Posterior cingulate gyrus (tissue), 11 donors: ENCODE results near the gene SARS2.
"Not testable (repeated sequence)": the region's sequence is repeated elsewhere in the genome, so short reads cannot be mapped to it uniquely, and the experiment has no call there.

Source experiments
- DNase-seq, 10 donors: peaks; one replicate each; pipeline versions ENCODE4 v3.0.0 to v3.0.0-alpha.2; 2020 to 2021; ENCODE audit warnings: mixed read lengths in 3 of 10
- intact Hi-C: fragments of 100-400 bp; cut with DNase I; formaldehyde crosslinking; loops from one replicate; pipeline ENCODE4 v1.15.1; 2023

The SARS2 gene

GRCh38 chr19:38900202-38900629 is 30.3 kb downstream of the SARS2 start:
- intact Hi-C loops: no loop called here
- DNase-seq: no peak

- intact Hi-C loops: loop anchor here (1.0 to 2.0 kb wide), 2 partner anchors 31 to 47 kb away; partner anchors contain the start of genes MRPS12 and SARS2
- DNase-seq: peak; percentile 99 to 100 (median 100)
Observed at GRCh38 chr19:38899447-38900201, 30.9 kb downstream of the SARS2 start, which contains the start of the genes NFKBIB and SIRT2. TSS of gene NFKBIB (plus strand) at chr19:38899969. CDS start at chr19:38900033, 64 bp downstream. TSS of gene SIRT2 (minus strand) at chr19:38899618. CDS start at chr19:38899521, 97 bp downstream.

- no peak for DNase-seq
- intact Hi-C loops: loop anchor here (1.0 to 2.0 kb wide), 2 partner anchors 32 to 47 kb away; partner anchors contain the start of genes MRPS12 and SARS2
Observed at GRCh38 chr19:38898788-38899446, 31.6 kb downstream of the SARS2 start.

- intact Hi-C loops: no loop called here
- no peak for DNase-seq
Observed at GRCh38 chr19:38894968-38895367, 35.6 kb downstream of the SARS2 start.

GRCh38 chr19:38893341-38893771 is 37.2 kb downstream of the SARS2 start:
- peak in 1 of 10 donors; percentile 58 for DNase-seq
- intact Hi-C loops: no loop called here

GRCh38 chr19:38892841-38893240 is 37.7 kb downstream of the SARS2 start:
- DNase-seq: peak in 1 of 10 donors; percentile 8
- intact Hi-C loops: no loop called here

GRCh38 chr19:38891771-38892170 is 38.8 kb downstream of the SARS2 start:
- intact Hi-C loops: no loop called here
- DNase-seq: peak in 8 of 10 donors; percentile 22 to 92 (median 50)

- intact Hi-C loops: no loop called here
- peak in 1 of 10 donors; percentile 35 for DNase-seq
Observed at GRCh38 chr19:38890686-38891085, 39.9 kb downstream of the SARS2 start.

GRCh38 chr19:38889803-38890202 is 40.8 kb downstream of the SARS2 start:
- peak in 1 of 10 donors; percentile 20 for DNase-seq
- intact Hi-C loops: no loop called here

GRCh38 chr19:38888876-38889275 is 41.7 kb downstream of the SARS2 start:
- intact Hi-C loops: no loop called here
- peak in 8 of 10 donors; percentile 20 to 94 (median 54) for DNase-seq

- DNase-seq, intact Hi-C loops: not testable (repeated sequence)
Observed at GRCh38 chr19:38884691-38885090, 45.9 kb downstream of the SARS2 start.

GRCh38 chr19:38883286-38883685 is 47.3 kb downstream of the SARS2 start:
- intact Hi-C loops: no loop called here
- DNase-seq: no peak

- intact Hi-C loops: no loop called here
- DNase-seq: peak in 2 of 10 donors; percentile 42 to 70
Observed at GRCh38 chr19:38880882-38881609, 49.5 kb downstream of the SARS2 start.

- intact Hi-C loops: no loop called here
- DNase-seq: peak in 2 of 10 donors; percentile 61 to 70
Observed at GRCh38 chr19:38880076-38880881, 50.3 kb downstream of the SARS2 start.

- peak in 1 of 10 donors; percentile 76 for DNase-seq
- intact Hi-C loops: no loop called here
Observed at GRCh38 chr19:38879400-38879751, 51.2 kb downstream of the SARS2 start.

GRCh38 chr19:38878575-38879399 is 51.8 kb downstream of the SARS2 start:
- intact Hi-C loops: no loop called here
- peak in 2 of 10 donors; percentile 70 to 73 for DNase-seq

- peak in 3 of 10 donors; percentile 55 to 76 (median 65) for DNase-seq
- intact Hi-C loops: no loop called here
Observed at GRCh38 chr19:38877781-38878574, 52.6 kb downstream of the SARS2 start, which contains the start of gene RINL. TSS of gene RINL (minus strand) at chr19:38878275. CDS start at chr19:38876742, 1,533 bp downstream.
